Hypothalamus (tissue), 51 donors: ENCODE results near the gene DHX9.
"Not testable (repeated sequence)": the region's sequence is repeated elsewhere in the genome, so short reads cannot be mapped to it uniquely, and the experiment has no call there.

ENCODE experiments used
- DNase-seq, 51 donors: peaks; one replicate each; lab custom pipeline; 2025; lab: John Stamatoyannopoulos, UW

The DHX9 gene

DNA sequence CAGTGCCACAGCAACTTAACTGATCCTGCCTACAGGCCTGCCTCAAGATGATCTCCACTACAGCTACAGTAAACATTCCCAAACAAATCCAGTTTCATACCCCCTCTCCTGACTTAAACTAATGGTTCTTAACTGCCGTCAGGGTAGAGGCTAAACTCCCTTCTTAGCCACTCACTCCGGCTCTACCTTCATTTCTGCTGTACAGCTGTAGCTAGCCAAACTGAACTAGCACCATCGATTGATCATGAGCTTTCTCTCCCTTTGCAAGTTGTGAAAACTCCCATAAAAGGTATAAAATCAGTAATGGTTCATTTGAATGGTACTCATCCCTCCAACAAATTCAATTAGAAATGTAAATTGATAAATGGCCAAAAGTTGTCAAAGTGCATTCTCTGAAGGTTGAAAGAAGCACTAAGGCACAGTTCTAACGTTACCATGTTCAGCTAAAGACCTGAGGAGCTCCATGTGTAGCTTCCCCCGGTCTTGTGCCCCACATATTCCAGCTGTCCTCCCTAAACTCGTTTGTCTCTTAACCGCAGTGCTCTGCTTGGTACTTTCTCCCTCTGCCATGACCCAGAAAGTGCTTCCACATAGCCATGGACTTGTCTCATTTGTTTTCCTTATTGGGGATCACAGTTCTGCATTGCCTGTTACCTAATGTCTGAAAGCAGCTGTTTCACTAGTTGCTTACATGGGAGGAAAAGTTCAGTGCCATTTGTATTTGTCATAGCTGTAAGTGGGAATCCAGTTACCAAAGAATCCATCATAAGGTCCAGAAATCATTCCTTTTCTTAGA lies 49.8 kb downstream of the DHX9 start:
- no peak for DNase-seq

DNA sequence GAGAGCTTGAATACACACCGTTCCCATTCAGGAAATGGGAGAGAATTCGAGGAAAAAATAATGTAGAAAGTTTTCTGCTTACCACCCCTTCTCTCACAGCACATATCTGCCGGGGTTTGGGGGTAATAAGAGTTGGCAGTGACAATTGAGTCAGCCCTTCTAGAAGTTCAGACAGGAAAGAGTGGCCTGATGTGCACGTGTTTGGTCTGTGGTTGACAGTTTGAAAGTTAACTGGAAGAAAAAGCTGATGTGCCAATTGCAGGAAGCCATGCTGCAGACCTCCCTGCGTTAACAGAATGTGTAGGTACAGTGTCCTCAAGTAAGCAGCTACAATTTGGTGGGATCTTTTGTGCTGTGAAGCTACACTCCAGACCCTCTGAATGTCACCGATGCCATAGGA lies 50.9 kb downstream of the DHX9 start:
- DNase-seq, result no peak

- no peak for DNase-seq
Observed at GRCh38 chr1:182890927-182891610, 51.9 kb downstream of the DHX9 start.

GRCh38 chr1:182897696-182898095 lies 58.5 kb downstream of the DHX9 start:
- DNase-seq, result no peak

DNA sequence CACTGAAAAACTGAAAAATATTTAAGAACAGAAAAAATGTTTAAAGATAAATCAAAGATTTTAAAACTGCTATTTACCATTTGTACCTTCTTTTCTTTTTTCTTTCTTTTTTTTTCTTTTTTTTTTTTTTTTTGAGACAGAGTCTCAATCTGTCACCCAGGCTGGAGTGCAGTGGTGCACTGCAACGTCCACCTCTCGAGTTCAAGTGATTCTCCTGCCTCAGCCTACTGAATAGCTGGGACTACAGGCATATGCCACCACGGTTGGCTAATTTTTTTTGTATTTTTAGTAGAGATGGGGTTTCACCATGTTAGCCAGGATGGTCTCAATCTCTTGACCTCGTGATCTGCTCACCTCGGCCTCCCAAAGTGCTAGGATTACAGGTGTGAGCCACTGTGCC lies 62.8 kb downstream of the DHX9 start:
- DNase-seq, result not testable (repeated sequence)

- DNase-seq, result no peak
Observed at GRCh38 chr1:182905321-182905720, 66.2 kb downstream of the DHX9 start.

DNA sequence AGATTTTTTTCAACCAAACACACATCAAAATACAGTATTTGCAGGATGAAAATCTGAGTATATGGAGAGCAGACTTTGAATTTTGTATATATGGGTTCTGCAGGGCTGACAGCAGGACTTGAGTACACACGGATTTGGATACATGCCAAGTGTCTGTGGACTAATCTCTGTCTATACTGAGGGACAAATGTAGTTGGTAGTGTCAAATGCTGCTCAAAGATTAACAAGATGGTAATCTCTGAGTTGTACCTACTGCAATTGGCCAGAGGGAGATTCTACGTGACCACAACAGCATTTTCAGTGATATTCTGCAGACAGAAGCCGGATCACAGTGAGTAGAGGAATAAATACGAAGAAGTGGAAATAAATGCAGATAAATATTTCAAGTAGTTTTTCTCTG lies 70.4 kb downstream of the DHX9 start:
- DNase-seq, result no peak

GRCh38 chr1:182910143-182910542 lies 71.0 kb downstream of the DHX9 start:
- no peak for DNase-seq

GRCh38 chr1:182913401-182913800 lies 74.3 kb downstream of the DHX9 start:
- DNase-seq, result no peak

GRCh38 chr1:182917378-182917777 lies 78.2 kb downstream of the DHX9 start:
- no peak for DNase-seq

DNA sequence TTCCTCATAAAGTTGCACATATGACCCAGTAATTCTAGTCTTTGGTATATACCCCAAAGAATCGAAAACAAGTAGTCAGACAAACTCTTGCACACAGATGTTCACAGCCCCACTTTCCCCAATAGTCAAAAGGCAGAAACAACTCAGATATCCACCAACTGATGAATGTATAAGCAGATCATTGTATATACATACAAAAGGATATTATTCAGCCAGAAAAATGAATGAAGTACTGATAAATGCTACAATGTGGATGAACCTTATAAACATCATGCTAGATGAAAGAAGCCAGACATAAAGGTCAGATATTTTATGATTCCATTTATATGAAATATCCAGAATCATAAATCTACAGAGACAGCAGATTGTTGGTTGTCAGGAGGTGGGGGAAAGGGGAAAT lies 86.5 kb downstream of the DHX9 start:
- DNase-seq, result no peak

DNA sequence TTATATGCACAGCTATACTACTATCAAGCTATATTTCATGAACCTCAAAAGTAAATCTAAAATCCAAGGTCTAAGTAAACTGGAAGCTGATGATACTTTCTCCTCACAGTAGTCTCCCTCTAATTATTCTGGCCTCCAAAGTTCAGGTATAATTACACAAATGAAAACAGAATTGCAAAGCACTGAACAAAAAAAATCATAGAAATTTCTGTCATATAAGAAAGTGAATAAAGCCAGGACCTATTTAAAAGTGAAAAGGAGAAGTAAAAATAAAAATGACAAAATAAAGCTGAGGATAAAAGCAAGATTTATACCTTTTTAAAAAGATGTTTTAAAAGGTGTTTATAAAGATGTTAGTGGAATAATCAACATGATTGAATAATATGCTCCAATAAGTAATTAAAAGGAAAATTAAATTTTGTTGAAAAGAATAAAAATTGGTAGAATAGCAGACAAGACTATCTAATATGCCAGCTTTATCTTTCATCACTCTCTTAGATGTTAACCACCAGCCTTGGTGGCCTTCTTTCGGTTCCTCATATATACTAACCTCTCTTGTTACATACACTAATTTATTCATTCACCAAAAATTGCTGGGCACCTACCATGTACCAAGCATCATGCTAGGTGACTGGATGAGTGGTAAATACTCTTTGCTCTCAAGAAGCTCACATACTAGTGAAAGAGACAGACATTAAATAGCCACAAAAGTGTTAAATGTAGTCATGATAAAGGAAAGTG lies 88.7 kb downstream of the DHX9 start:
- no peak for DNase-seq

DNA sequence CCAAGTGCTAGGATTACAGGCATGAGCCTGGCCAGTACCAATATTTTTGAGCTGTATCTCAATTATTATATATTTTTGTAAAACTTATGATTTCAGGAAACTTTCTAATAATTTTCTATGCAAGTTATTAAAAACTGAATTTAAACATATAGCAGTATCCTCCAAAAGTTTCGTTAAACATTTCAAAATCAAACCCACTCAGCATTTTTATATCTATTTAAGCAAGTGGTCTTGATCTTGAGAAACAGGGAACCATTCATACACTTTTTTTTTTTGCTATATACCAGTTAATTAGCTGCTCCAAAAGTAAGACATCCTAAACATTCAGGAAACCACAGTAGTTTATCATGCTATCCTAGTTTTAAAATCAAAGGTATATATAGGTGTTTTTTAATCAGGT lies 91.8 kb downstream of the DHX9 start:
- no peak for DNase-seq

GRCh38 chr1:182935716-182936115 lies 96.6 kb downstream of the DHX9 start:
- no peak for DNase-seq
